ENCODE measurements around the gene RAB23. TPM values are rescaled to one million over a fixed set of nuclear protein-coding genes. Genes with fewer than 3 reads are reported as not detected.

The RAB23 gene
- polyA plus RNA-seq, 3 donors, result 0.16 to 0.46 (median 0.25) TPM

DNA sequence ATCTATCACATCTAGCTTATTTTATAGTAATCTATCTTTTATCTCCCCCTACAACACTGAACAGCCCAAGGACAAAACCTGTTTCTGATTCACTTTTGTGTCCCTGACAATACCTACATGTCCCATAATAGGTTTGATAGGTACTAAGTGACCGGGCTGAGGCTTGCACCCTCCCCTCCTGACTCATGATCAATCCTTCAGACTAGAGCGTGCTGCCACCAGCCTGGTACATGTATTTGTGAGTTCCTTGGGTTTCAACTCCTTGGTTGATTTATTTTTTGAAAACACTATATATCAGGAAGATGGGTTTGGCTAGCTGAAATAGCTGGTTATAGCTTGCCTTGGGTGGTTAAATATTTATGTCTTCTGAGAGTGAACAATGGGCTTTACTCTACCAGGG is 41.6 kb upstream of the RAB23 start:
- no CpG with 5 or more reads among the region's 2 CpGs for WGBS (ENCODE audit: insufficient coverage)
- no peaks in the 10 kb centered on the region for H3K9me3 Mint-ChIP-seq
- TF ChIP-seq, protein P1, sequence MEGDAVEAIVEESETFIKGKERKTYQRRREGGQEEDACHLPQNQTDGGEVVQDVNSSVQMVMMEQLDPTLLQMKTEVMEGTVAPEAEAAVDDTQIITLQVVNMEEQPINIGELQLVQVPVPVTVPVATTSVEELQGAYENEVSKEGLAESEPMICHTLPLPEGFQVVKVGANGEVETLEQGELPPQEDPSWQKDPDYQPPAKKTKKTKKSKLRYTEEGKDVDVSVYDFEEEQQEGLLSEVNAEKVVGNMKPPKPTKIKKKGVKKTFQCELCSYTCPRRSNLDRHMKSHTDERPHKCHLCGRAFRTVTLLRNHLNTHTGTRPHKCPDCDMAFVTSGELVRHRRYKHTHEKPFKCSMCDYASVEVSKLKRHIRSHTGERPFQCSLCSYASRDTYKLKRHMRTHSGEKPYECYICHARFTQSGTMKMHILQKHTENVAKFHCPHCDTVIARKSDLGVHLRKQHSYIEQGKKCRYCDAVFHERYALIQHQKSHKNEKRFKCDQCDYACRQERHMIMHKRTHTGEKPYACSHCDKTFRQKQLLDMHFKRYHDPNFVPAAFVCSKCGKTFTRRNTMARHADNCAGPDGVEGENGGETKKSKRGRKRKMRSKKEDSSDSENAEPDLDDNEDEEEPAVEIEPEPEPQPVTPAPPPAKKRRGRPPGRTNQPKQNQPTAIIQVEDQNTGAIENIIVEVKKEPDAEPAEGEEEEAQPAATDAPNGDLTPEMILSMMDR (IDR thresholded peaks at IDR 0.05), result no peak
- H3K27ac Mint-ChIP-seq, result no peak overlapping the region
- intact Hi-C loops (cut with micrococcal nuclease), result no loop called here
- Histone ChIP-seq H3K9me3 (replicated peaks in 1 of 2; ENCODE audit: control insufficient read depth in 1 of 2, insufficient read depth in 1 of 2, low read length in 2 of 2) (no peaks in the 10 kb centered on the region), H3K27me3 (ENCODE audit: control insufficient read depth in 2 of 2, insufficient read depth in 2 of 2, low read length in 2 of 2) (no peaks in the 10 kb centered on the region), H4K20me1 (ENCODE audit: insufficient read depth, low read length) (no peaks in the 10 kb centered on the region), H3K4me3 (replicated peaks in 1 of 3; ENCODE audit: low read depth in 2 of 3, low read length in 3 of 3) (no peak overlapping the region), H3K9ac (ENCODE audit: insufficient read depth, low read length, poor library complexity, severe bottlenecking) (no peak overlapping the region), H3K79me2 (ENCODE audit: insufficient read depth, low read length) (no peaks in the 10 kb centered on the region), H3K27ac (ENCODE audit: low read depth in 1 of 2, low read length in 2 of 2) (no peak overlapping the region), H3K4me1 (ENCODE audit: control insufficient read depth in 1 of 2, insufficient read depth in 2 of 2, low read length in 2 of 2) (no peaks in the 10 kb centered on the region), H2AFZ (ENCODE audit: insufficient read depth, low read depth, low read length, poor library complexity, severe bottlenecking) (no peak overlapping the region), H3K4me2 (replicated peaks; ENCODE audit: extremely low read depth, low read length, poor library complexity, severe bottlenecking) (no peak overlapping the region), H3K36me3 (replicated peaks in 1 of 2; ENCODE audit: control insufficient read depth in 1 of 2, insufficient read depth in 2 of 2, low read length in 2 of 2) (no peaks in the 10 kb centered on the region)
- peaks cover 0 to 4% (median 2%) of the 10 kb centered on the region in 3 donors for H3K27me3 Mint-ChIP-seq (ENCODE audit: low read depth in 3 of 3)
- H3K36me3 Mint-ChIP-seq, result no peaks in the 10 kb centered on the region
- DNase-seq, result no peak
- H3K4me3 Mint-ChIP-seq, result no peak overlapping the region
- peaks cover 2% of the 10 kb centered on the region for H3K4me1 Mint-ChIP-seq

DNA sequence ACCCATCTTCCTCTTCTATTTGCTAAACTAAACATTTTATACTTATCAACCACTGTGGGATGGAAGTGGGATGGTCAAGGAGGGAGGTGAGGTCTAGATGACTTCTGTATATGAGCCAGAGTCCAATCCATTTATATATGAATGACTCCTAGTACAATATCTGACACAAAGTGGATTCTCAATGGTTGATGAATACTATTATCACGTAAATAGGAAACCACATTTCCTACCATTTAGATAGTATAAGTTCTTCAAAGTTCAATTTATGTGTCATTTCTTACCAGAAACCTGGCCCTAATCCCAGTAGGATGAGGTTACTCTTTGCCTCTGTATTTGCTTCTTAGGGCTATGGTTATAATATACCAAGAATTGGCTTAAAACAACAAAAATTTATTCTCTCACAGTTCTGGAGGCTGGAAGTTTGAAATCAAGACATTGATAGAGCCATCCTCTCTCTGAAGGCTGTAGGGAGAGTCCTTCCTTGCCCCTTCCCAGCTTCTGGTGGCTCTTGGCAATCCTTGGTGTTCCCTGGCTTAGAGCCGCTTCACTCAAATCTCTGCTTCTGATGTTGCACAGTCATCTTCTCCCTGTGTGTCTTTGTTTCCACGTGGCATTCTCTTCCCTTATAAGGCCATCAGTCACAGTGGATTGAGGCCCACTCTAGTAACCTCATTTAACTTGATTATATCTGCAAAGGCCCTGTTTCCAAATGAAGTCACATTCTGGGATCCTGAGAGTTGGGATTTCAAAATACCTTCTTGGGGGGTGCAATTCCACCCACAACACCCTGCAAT is 41.0 kb upstream of the RAB23 start:
- TF ChIP-seq, protein P1 (IDR thresholded peaks at IDR 0.05), result no peak
- H3K36me3 ChIP-seq (replicated peaks in 1 of 2; ENCODE audit: control insufficient read depth in 1 of 2, insufficient read depth in 2 of 2, low read length in 2 of 2), result no peaks in the 10 kb centered on the region
- Mint-ChIP-seq H3K4me1 (peaks cover 2% of the 10 kb centered on the region), H3K4me3 (no peak overlapping the region), H3K9me3 (no peaks in the 10 kb centered on the region), H3K36me3 (no peaks in the 10 kb centered on the region), H3K27me3 (ENCODE audit: low read depth in 3 of 3) (peaks cover 0 to 4% (median 3%) of the 10 kb centered on the region in 3 donors), H3K27ac (no peak overlapping the region)
- H2AFZ ChIP-seq (ENCODE audit: insufficient read depth, low read depth, low read length, poor library complexity, severe bottlenecking), result no peak overlapping the region
- no peaks in the 10 kb centered on the region for H4K20me1 ChIP-seq (ENCODE audit: insufficient read depth, low read length)
- DNase-seq, result no peak
- H3K4me1 ChIP-seq (ENCODE audit: control insufficient read depth in 1 of 2, insufficient read depth in 2 of 2, low read length in 2 of 2), result no peaks in the 10 kb centered on the region
- H3K4me3 ChIP-seq (replicated peaks in 1 of 3; ENCODE audit: low read depth in 2 of 3, low read length in 3 of 3), result no peak overlapping the region
- no peaks in the 10 kb centered on the region for H3K9me3 ChIP-seq (replicated peaks in 1 of 2; ENCODE audit: control insufficient read depth in 1 of 2, insufficient read depth in 1 of 2, low read length in 2 of 2)
- 67% methylated on average over 2 of the region's 3 CpGs for WGBS (ENCODE audit: insufficient coverage)
- H3K27ac ChIP-seq (ENCODE audit: low read depth in 1 of 2, low read length in 2 of 2), result no peak overlapping the region
- no peak overlapping the region for H3K9ac ChIP-seq (ENCODE audit: insufficient read depth, low read length, poor library complexity, severe bottlenecking)
- no peaks in the 10 kb centered on the region for H3K79me2 ChIP-seq (ENCODE audit: insufficient read depth, low read length)
- intact Hi-C loops (cut with micrococcal nuclease), result no loop called here
- no peaks in the 10 kb centered on the region for H3K27me3 ChIP-seq (ENCODE audit: control insufficient read depth in 2 of 2, insufficient read depth in 2 of 2, low read length in 2 of 2)
- H3K4me2 ChIP-seq (replicated peaks; ENCODE audit: extremely low read depth, low read length, poor library complexity, severe bottlenecking), result no peak overlapping the region

All from CD14-positive monocyte (primary cell).